DMS 273 treated with DMSO at 0.1 percent for 48 hours (cell line): ENCODE data around the gene LRG1.

Source experiments
- DNase-seq: peaks from one replicate; lab custom pipeline; 2025; lab: John Stamatoyannopoulos, UW

The LRG1 gene

GRCh38 chr19:4508698-4509097 lies 31.1 kb downstream of the LRG1 start:
- no peak for DNase-seq

- DNase-seq = no peak
Observed at GRCh38 chr19:4507804-4508203, 32.0 kb downstream of the LRG1 start.

DNA sequence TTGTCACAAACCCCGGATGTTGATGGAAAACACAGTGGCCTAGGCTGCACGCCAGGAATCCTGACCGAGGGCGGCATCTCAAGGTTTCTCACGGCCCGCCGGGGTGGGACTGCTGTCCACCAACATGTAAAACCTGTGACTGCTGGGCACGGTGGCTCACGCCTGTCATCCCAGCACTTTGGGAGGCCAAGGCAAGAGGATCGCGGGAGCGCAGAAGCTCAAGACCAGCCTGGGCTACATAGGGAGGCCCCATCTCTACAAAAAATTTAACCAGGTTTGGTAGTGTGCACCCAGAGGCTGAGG lies 32.7 kb downstream of the LRG1 start:
- no peak for DNase-seq

- no peak for DNase-seq
Observed at GRCh38 chr19:4506449-4507149, 33.2 kb downstream of the LRG1 start.

GRCh38 chr19:4505570-4506448 lies 34.0 kb downstream of the LRG1 start:
- no peak for DNase-seq

DNA sequence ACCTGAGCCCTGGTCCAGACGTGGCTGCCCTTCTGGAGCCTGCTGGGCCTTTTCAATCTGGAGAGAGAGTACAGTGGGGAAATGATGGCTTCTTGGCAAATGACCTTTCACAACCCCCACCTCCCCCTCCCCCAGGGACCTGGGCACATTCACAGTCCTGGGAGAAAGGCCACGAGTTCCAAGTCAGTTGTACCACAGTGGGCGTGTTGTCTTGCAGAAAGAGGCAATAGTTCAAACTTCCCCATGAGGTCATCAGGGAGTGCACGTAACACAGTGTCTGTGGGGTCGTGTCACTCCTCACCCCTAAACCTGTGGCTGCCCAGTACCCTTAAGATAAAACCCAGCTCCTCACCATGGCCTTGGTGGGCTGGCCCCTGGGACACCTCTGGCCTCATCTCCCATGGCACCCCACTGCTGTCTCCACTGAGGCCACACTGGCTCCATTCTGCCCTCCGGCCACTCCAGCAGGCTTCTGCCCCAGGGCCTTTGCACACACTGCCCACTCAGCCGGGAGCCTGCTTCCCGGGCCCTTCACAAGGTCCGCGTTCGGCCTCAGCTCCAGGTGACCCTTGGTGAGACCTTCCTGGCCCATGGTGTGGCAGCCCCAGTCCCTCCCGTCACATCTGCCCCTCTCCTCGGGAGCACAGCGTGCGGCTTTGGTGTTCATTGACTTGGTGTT lies 34.8 kb downstream of the LRG1 start:
- DNase-seq = no peak

- DNase-seq = no peak
Observed at GRCh38 chr19:4504297-4504701, 35.5 kb downstream of the LRG1 start.

DNA sequence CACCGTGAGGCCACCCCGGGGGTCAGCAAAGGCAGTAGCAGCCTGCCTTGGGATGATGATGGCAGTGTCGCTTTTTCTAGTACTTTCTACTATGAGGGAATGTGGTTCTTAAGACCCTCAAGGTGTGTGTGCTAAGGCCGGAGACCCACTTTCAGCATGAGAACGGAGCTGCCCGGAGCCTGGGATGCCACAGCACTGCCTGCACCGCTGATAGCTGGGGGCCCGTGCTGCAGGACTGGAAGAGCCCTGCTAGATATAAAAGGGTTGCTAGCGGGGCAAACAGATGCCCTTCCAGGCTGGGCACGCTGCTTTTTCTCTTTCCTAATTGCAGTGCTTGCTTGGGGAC lies 36.0 kb downstream of the LRG1 start:
- DNase-seq = no peak

DNA sequence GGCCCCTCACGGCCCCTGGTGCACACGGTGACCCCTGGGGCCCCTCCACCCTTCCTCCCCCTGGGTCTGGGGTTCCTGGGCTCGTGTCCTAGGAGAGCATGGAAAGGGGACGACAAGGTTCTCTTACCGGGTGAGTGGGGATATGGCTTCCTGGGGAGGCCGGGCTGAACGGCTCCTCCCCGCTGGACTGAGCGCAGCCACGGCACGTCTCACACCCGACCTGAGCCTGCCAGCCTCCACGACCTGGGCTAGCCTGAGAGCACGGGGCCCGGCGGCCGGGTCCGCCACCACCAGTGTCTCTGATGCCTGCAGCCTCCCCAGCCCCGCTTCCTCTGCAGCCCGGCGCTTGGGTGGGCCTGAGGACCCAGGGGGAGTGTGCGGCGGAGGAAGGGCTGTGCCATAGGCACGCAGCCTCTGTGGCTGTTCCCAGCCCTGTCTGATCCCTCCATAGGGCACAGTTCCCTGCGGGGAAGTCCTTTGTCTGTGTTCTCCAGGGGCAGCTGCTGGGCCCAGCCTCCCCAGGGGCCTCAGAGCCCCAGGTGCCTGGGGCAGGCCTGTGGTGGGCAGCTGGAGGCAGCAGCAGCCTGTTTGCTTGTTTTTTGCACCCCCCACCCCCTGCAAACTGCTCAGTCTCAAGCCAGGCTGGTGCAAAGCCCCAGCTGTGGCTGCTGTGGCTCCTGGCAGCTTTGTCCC lies 36.6 kb downstream of the LRG1 start:
- DNase-seq = no peak

DNA sequence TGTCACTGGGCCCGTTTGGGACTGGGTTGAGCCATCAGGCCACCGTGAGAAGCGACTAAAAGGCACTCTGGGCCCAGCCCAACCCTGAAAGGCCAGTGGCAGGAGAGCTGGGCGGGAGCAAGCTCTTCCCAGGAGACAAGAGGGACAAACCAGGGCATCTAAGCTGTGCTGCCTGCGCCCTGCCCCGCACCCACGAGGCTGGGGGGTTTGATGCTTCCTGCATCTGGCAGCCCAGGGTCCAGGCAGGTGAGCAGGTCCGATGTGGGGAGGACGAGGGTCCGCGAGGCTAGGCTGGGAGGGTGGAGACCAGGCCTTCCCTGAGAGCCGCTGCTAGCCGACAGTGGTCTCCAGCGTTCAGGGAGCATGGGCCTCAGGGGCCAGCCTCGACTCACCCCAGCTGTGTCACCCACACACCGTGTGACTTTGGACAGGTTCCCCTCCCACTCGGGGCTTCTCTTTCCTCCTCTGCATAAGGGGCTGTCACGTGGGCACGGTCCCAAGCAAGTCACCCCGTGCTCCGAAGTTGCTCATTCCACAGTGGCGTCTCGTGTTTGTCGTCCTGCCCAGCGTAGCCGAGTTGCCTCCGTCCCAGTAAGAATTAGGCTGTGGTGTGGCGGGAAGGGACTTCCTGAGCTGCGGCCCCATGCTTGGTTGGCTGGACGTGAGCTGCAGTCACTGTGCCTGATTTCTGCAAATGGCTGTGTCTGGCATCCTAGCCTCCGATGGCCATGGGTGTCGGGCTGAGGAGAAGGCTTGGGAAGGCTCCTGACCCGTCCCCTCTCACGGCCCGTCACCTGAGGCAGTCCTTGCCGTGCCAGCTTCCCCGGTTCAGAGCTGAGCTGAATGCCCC lies 37.3 kb downstream of the LRG1 start:
- DNase-seq = no peak

DNA sequence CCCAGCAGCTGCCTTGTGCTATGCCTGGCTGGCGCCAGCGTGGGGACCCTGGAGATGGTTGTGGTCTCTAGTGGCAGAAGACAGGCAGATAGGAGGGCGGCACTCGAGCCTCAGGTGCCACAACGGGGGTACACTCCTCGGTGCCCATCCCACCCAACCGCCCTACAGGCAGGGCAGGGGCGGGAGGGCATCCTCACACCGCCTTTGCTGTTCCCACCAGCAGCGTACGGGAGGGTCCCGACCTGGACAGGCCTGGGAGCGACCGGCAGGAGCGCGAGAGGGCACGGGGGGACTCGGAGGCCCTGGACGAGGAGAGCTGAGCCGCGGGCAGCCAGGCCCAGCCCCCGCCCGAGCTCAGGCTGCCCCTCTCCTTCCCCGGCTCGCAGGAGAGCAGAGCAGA lies 38.1 kb downstream of the LRG1 start:
- DNase-seq = no peak

- DNase-seq = no peak
Observed at GRCh38 chr19:4500841-4501591, 38.8 kb downstream of the LRG1 start.

GRCh38 chr19:4499855-4500254 lies 40.0 kb downstream of the LRG1 start:
- no peak for DNase-seq

DNA sequence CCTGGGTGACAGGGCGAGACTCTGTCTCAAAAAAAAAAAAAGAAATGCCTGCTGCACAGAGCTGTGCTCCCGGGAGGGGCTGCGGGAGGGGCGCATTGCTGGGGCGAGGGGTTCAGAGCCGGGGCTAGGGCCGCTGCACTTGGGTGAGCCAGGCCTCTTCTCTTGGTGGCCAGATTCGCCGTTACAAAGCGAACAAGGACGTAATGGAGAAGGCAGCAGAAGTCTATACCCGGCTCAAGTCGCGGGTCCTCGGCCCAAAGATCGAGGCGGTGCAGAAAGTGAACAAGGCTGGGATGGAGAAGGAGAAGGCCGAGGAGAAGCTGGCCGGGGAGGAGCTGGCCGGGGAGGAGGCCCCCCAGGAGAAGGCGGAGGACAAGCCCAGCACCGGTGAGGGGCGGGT lies 40.5 kb downstream of the LRG1 start:
- no peak for DNase-seq

GRCh38 chr19:4498694-4499093 lies 41.1 kb downstream of the LRG1 start:
- DNase-seq = no peak

- no peak for DNase-seq
Observed at GRCh38 chr19:4497770-4498389, 42.0 kb downstream of the LRG1 start.

DNA sequence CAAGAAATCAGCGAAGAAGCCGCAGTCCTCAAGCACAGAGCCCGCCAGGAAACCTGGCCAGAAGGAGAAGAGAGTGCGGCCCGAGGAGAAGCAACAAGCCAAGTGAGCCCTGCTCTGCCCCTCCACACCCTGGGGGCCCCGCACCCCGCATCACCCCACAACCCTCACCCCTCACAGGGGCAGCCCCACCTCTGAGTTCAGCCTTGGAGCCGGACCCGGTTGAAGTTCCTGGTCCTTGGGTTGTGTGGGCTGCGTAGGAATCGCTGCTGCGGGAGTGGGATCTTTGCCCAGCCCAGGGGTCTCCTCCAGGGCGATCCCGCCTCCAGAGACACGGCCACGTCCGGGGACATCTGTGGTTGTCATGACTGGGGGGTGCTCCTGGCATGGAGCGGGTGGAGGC lies 43.5 kb downstream of the LRG1 start:
- no peak for DNase-seq

GRCh38 chr19:4495471-4495870 lies 44.4 kb downstream of the LRG1 start:
- DNase-seq = no peak

DNA sequence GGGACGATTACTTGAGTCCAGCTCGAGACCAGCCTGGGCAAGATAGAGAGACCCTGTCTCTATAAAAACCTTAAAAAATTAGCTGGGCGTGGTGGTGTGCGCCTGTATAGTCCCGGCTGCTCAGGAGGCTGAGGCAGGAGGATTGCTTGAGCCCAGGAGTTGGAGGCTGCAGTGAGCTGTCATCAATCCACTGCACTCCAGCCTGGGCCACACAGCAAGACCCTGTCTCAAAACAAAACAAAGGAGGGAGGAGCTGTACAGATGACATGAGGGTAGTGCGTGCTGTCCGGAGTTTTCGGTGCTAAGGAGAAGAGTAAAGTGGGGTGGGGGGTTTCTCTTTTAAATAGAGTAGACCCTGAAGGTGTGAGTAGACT lies 45.2 kb downstream of the LRG1 start:
- DNase-seq = no peak

DNA sequence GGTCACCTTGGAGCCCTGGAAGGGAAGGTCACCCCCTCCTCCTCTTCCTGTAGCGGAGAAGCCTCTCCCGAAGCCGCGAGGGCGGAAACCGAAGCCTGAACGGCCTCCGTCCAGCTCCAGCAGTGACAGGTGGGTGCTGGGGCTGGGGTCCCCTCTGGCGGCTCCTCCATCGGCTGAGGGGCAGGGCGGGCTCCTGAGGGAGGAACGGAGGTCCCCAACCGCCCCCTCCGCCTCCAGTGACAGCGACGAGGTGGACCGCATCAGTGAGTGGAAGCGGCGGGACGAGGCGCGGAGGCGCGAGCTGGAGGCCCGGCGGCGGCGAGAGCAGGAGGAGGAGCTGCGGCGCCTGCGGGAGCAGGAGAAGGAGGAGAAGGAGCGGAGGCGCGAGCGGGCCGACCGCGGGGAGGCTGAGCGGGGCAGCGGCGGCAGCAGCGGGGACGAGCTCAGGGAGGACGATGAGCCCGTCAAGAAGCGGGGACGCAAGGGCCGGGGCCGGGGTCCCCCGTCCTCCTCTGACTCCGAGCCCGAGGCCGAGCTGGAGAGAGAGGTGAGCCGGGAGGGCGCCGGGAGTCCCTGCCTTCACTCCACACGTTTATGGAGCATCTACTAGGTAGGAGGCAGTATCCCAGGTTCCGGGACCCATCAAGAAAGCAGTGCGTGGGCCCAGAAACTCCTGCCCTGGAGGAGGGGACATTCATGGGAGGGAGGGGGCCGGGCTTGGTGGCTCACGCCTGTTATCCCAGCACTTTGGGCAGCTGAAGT lies 45.7 kb downstream of the LRG1 start:
- no peak for DNase-seq
